GM10248 (cell line): ENCODE measurements around the gene SLC16A10.

ENCODE experiments used
- CTCF ChIA-PET: fragments of 300-600 bp; sonication (Branson Sonifier 250); formaldehyde crosslinking; extraction: SDS; loops from one replicate; lab custom pipeline; 2021; ENCODE audit warnings: antibody characterized with exemption; lab: Yijun Ruan, JAX
- POLR2A ChIA-PET: fragments of 350-650 bp; sonication (Branson Sonifier 250); formaldehyde crosslinking; extraction: SDS; loops from one replicate; lab custom pipeline; 2020; ENCODE audit warnings: antibody characterized with exemption; lab: Yijun Ruan, JAX
- DNase-seq: peaks from one replicate; pipeline ENCODE4 v3.0.0; 2012; ENCODE audit errors: extremely low spot score
- CTCF ChIP-seq: IDR thresholded peaks from 2 replicates; pipeline ENCODE4 v1.5.1; 2012; ENCODE audit warnings: mild to moderate bottlenecking, low read depth; ENCODE audit errors: extremely low read depth, missing control alignments, control extremely low read depth

Gene SLC16A10

GRCh38 chr6:111114087-111114443 is 26.8 kb downstream of the SLC16A10 start:
- ChIA-PET CTCF (no interaction called here), POLR2A (no interaction called here)
- DNase-seq, result no peak
- TF ChIP-seq CTCF, result no peak

- TF ChIP-seq CTCF, result no peak
- ChIA-PET CTCF (no interaction called here), POLR2A (no interaction called here)
- no peak for DNase-seq
Observed at GRCh38 chr6:111114482-111114881, 27.2 kb downstream of the SLC16A10 start.

- CTCF ChIA-PET, result interaction anchor here (0.9 to 1.3 kb wide), 3 partner anchors 11 to 22 kb away, joined by 3 to 4 read pairs (median 3); no protein-coding TSS in a partner anchor
Observed at GRCh38 chr6:111118826-111119225, 31.5 kb downstream of the SLC16A10 start.

GRCh38 chr6:111119571-111120329 is 32.4 kb downstream of the SLC16A10 start:
- CTCF ChIA-PET, result interaction anchor here (1.0 to 1.3 kb wide), 2 partner anchors 20 to 23 kb away, joined by 3 read pairs; no protein-coding TSS in a partner anchor
- no peak for DNase-seq
- POLR2A ChIA-PET, result no interaction called here
- no peak for TF ChIP-seq CTCF

More at GRCh38 chr6:111118826-111119225, 31.5 kb downstream of the SLC16A10 start:
- no peak for TF ChIP-seq CTCF
- POLR2A ChIA-PET, result no interaction called here
- no peak for DNase-seq

- ChIA-PET CTCF (interaction anchor here (1.3 kb wide), 1 partner anchor 9 kb away, joined by 3 read pairs; no protein-coding TSS in a partner anchor), POLR2A (no interaction called here)
- no peak for TF ChIP-seq CTCF
- DNase-seq, result no peak
Observed at GRCh38 chr6:111121789-111122350, 34.6 kb downstream of the SLC16A10 start.

GRCh38 chr6:111122458-111123286 is 35.4 kb downstream of the SLC16A10 start:
- no peak for TF ChIP-seq CTCF
- peak; percentile 39 for DNase-seq
- ChIA-PET CTCF (no interaction called here), POLR2A (no interaction called here)
